Progenitor cell of endocrine pancreas (in vitro differentiated cells): Measurements from ENCODE around the gene EDNRA. TPM values are rescaled to one million over a fixed set of nuclear protein-coding genes. Genes with fewer than 3 reads are reported as not detected.

Experiments
- DNase-seq: peaks from one replicate; pipeline ENCODE4 v3.0.0; 2021; ENCODE audit warnings: low spot score; ENCODE audit not compliant: unreplicated experiment
- H3K27ac Mint-ChIP-seq: 2 replicates; pipeline ENCODE4 v1.8.0; 2021; ENCODE audit warnings: mild to moderate bottlenecking, moderate library complexity, mixed read lengths
- H3K27me3 Mint-ChIP-seq: 2 replicates; pipeline ENCODE4 v1.8.0; 2021; ENCODE audit warnings: mixed read lengths
- H3K36me3 Mint-ChIP-seq: 2 replicates; pipeline ENCODE4 v1.8.0; 2022; ENCODE audit warnings: mixed read lengths; ENCODE audit not compliant: insufficient read depth
- H3K4me1 Mint-ChIP-seq: 2 replicates; pipeline ENCODE4 v1.8.0; 2021; ENCODE audit warnings: low read depth, mixed read lengths
- H3K4me3 Mint-ChIP-seq: 2 replicates; pipeline ENCODE4 v1.8.0; 2021; ENCODE audit warnings: low read depth, mild to moderate bottlenecking, moderate library complexity, mixed read lengths
- H3K9me3 Mint-ChIP-seq: 2 replicates; pipeline ENCODE4 v1.8.0; 2021; ENCODE audit warnings: low read depth, mixed read lengths
- CTCF ChIP-seq: fragments of 200-600 bp; sonication (generic); IDR thresholded peaks from one replicate; pipeline ENCODE4 v1.5.0; 2021; ENCODE audit warnings: antibody characterized with exemption, mild to moderate bottlenecking; ENCODE audit not compliant: unreplicated experiment
- total RNA-seq: library from RNA; stranded (reverse); gene quantifications from 2 replicates; pipeline ENCODE4 v1.2.1, GENCODE V29; 2021

EDNRA gene
- total RNA-seq, 1 donor from 2014 or later, result 12.2 TPM

GRCh38 chr4:147526272-147526654 is 45.4 kb downstream of the EDNRA start:
- H3K9me3 Mint-ChIP-seq, result no peaks in the 10 kb centered on the region
- no peak overlapping the region for H3K27ac Mint-ChIP-seq
- no peak for TF ChIP-seq CTCF

GRCh38 chr4:147528054-147528453 is 47.2 kb downstream of the EDNRA start:
- H3K4me1 Mint-ChIP-seq, result peaks cover 3% of the 10 kb centered on the region
- peaks cover 9% of the 10 kb centered on the region for H3K36me3 Mint-ChIP-seq
- DNase-seq, result no peak
- no peak overlapping the region for H3K27ac Mint-ChIP-seq
- H3K4me3 Mint-ChIP-seq, result no peak overlapping the region
- no peaks in the 10 kb centered on the region for H3K27me3 Mint-ChIP-seq
- no peak for TF ChIP-seq CTCF
- H3K9me3 Mint-ChIP-seq, result no peaks in the 10 kb centered on the region

More at GRCh38 chr4:147526272-147526654, 45.4 kb downstream of the EDNRA start:
- Mint-ChIP-seq H3K36me3 (peaks cover 7% of the 10 kb centered on the region), H3K27me3 (no peaks in the 10 kb centered on the region), H3K4me1 (peaks cover 3% of the 10 kb centered on the region), H3K4me3 (no peak overlapping the region)
- DNase-seq, result no peak

- H3K9me3 Mint-ChIP-seq, result no peaks in the 10 kb centered on the region
- H3K36me3 Mint-ChIP-seq, result peaks cover 9% of the 10 kb centered on the region
- no peak for DNase-seq
- H3K27me3 Mint-ChIP-seq, result no peaks in the 10 kb centered on the region
- H3K4me3 Mint-ChIP-seq, result no peak overlapping the region
- H3K4me1 Mint-ChIP-seq, result peaks cover 11% of the 10 kb centered on the region
- H3K27ac Mint-ChIP-seq, result no peak overlapping the region
- TF ChIP-seq CTCF, result no peak
Measured at GRCh38 chr4:147530134-147530533, 49.2 kb downstream of the EDNRA start.

GRCh38 chr4:147530723-147531122 is 49.8 kb downstream of the EDNRA start:
- no peak overlapping the region for H3K27ac Mint-ChIP-seq
- DNase-seq, result no peak
- H3K27me3 Mint-ChIP-seq, result no peaks in the 10 kb centered on the region
- peaks cover 16% of the 10 kb centered on the region for H3K4me1 Mint-ChIP-seq
- H3K9me3 Mint-ChIP-seq, result no peaks in the 10 kb centered on the region
- H3K4me3 Mint-ChIP-seq, result no peak overlapping the region
- peaks cover 9% of the 10 kb centered on the region for H3K36me3 Mint-ChIP-seq
- no peak for TF ChIP-seq CTCF

- Mint-ChIP-seq H3K4me1 (peaks cover 14% of the 10 kb centered on the region), H3K36me3 (peaks cover 11% of the 10 kb centered on the region), H3K9me3 (peaks cover 4% of the 10 kb centered on the region), H3K27me3 (no peaks in the 10 kb centered on the region), H3K4me3 (no peak overlapping the region), H3K27ac (no peak overlapping the region)
- DNase-seq, result no peak
- TF ChIP-seq CTCF, result no peak
Measured at GRCh38 chr4:147532896-147533295, 52.0 kb downstream of the EDNRA start.
